ENCODE data around the gene BASP1. TPM values are rescaled to one million over a fixed set of nuclear protein-coding genes. Genes with fewer than 3 reads are reported as not detected.

The BASP1 gene
- total and polyA plus RNA-seq, 2 donors (not counting 1 experiment from before 2014, with no cell fraction given): 53.0 to 66.4 TPM

DNA sequence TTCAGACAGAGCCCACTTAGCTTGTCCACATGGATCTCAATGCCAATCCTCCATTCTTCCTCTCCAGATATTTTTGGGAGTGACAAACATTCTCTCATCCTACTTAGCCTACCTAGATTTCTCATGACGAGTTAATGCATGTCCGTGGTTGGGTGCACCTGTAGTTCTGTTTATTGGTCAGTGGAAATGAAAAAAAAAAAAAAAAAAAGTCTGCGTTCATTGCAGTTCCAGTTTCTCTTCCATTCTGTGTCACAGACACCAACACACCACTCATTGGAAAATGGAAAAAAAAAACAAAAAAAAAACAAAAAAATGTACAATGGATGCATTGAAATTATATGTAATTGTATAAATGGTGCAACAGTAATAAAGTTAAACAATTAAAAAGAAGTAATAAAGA is 59.0 kb downstream of the BASP1 start:
- Histone ChIP-seq H3K4me2 (replicated peaks; ENCODE audit: low read depth, low read length, poor library complexity, severe bottlenecking) (peak overlapping the region; percentile 60), H3K27ac (ENCODE audit: low read length in 2 of 2) (peak overlapping the region; percentile 54 to 85), H3K9ac (ENCODE audit: low read length) (no peak overlapping the region), H3K79me2 (ENCODE audit: control insufficient read depth, insufficient read depth, low read length) (peaks cover 77% of the 10 kb centered on the region), H3K36me3 (replicated peaks in 1 of 2; ENCODE audit: control extremely low read depth in 1 of 2, control insufficient read depth in 1 of 2, extremely low read depth in 1 of 2, insufficient read depth in 2 of 2, low read length in 1 of 2) (peaks cover 0 to 13% of the 10 kb centered on the region in 2 experiments), H3K4me1 (ENCODE audit: control insufficient read depth in 2 of 2, insufficient read depth in 2 of 2, low read length in 2 of 2) (peaks cover 61 to 63% of the 10 kb centered on the region in 2 donors), H2AFZ (ENCODE audit: insufficient read depth, low read depth, low read length, poor library complexity, severe bottlenecking) (no peak overlapping the region), H3K9me3 (ENCODE audit: control extremely low read depth in 1 of 3, control insufficient read depth in 2 of 3, insufficient read depth in 1 of 3, low read length in 2 of 3) (peaks cover 0 to 12% (median 0%) of the 10 kb centered on the region in 3 donors), H3K27me3 (replicated peaks in 1 of 4; ENCODE audit: control extremely low read depth in 1 of 4, control insufficient read depth in 3 of 4, insufficient read depth in 4 of 4, low read length in 3 of 4) (no peaks in the 10 kb centered on the region), H3K4me3 (ENCODE audit: control extremely low read depth in 1 of 5, extremely low read depth in 1 of 5, insufficient read depth in 1 of 5, low read depth in 2 of 5, low read length in 4 of 5) (peak overlapping the region in 1 of 5 experiments; percentile 21), H4K20me1 (ENCODE audit: control insufficient read depth, insufficient read depth, low read length, poor library complexity, severe bottlenecking) (no peaks in the 10 kb centered on the region)
- POLR2A ChIA-PET: no interaction called here
- WGBS (ENCODE audit: insufficient coverage): no CpG with 5 or more reads among the region's 3 CpGs
- Mint-ChIP-seq H3K4me1 (peaks cover 82% of the 10 kb centered on the region), H3K9me3 (ENCODE audit: insufficient read depth) (no peaks in the 10 kb centered on the region), H3K27ac (peak overlapping the region; percentile 85), H3K27me3 (no peaks in the 10 kb centered on the region), H3K4me3 (peak overlapping the region; percentile 57)
- TF ChIP-seq, protein P1, sequence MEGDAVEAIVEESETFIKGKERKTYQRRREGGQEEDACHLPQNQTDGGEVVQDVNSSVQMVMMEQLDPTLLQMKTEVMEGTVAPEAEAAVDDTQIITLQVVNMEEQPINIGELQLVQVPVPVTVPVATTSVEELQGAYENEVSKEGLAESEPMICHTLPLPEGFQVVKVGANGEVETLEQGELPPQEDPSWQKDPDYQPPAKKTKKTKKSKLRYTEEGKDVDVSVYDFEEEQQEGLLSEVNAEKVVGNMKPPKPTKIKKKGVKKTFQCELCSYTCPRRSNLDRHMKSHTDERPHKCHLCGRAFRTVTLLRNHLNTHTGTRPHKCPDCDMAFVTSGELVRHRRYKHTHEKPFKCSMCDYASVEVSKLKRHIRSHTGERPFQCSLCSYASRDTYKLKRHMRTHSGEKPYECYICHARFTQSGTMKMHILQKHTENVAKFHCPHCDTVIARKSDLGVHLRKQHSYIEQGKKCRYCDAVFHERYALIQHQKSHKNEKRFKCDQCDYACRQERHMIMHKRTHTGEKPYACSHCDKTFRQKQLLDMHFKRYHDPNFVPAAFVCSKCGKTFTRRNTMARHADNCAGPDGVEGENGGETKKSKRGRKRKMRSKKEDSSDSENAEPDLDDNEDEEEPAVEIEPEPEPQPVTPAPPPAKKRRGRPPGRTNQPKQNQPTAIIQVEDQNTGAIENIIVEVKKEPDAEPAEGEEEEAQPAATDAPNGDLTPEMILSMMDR (IDR thresholded peaks at IDR 0.05): no peak
- no peak for TF ChIP-seq EZH2 (IDR thresholded peaks at IDR 0.05; ENCODE audit: borderline replicate concordance, insufficient read depth, low read depth, low read length, poor library complexity, severe bottlenecking)
- CTCF ChIA-PET: no interaction called here
- peak; percentile 29 for ATAC-seq (ENCODE audit: low read depth)
- peak; percentile 55 for DNase-seq
- intact Hi-C loops (cut with micrococcal nuclease): no loop called here

DNA sequence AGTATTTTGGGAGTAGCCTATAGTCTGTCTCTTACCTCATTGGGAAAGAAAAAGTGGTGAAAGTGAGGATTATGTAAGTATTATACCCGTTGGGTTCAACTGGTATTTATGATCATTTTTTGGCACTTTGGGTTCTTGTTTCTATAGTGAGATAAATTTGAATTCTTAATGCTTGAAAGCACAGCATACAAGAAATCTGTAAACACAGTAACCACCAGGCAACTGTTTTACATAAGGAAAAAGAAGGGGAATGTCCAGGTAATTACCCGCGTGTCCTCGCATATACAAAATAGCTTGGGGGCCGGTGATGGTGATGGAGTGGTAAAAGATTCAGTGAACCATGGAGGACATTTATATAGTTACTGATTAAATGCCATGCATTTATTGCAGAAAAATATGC is 60.5 kb downstream of the BASP1 start:
- no peaks in the 10 kb centered on the region for H3K27me3 ChIP-seq (replicated peaks in 1 of 4; ENCODE audit: control extremely low read depth in 1 of 4, control insufficient read depth in 3 of 4, insufficient read depth in 4 of 4, low read length in 3 of 4)
- peak overlapping the region; percentile 60 for H3K4me2 ChIP-seq (replicated peaks; ENCODE audit: low read depth, low read length, poor library complexity, severe bottlenecking)

More for the DNA sequence above, 60.5 kb downstream of the BASP1 start:
- H3K9me3 Mint-ChIP-seq (ENCODE audit: insufficient read depth): no peaks in the 10 kb centered on the region
- Histone ChIP-seq H3K27ac (ENCODE audit: low read length in 2 of 2) (peak overlapping the region; percentile 62 to 85), H4K20me1 (ENCODE audit: control insufficient read depth, insufficient read depth, low read length, poor library complexity, severe bottlenecking) (no peaks in the 10 kb centered on the region), H3K9ac (ENCODE audit: low read length) (peak overlapping the region; percentile 42), H3K79me2 (ENCODE audit: control insufficient read depth, insufficient read depth, low read length) (peaks cover 64% of the 10 kb centered on the region), H3K36me3 (replicated peaks in 1 of 2; ENCODE audit: control extremely low read depth in 1 of 2, control insufficient read depth in 1 of 2, extremely low read depth in 1 of 2, insufficient read depth in 2 of 2, low read length in 1 of 2) (peaks cover 0 to 13% of the 10 kb centered on the region in 2 experiments), H3K4me1 (ENCODE audit: control insufficient read depth in 2 of 2, insufficient read depth in 2 of 2, low read length in 2 of 2) (peaks cover 63 to 70% of the 10 kb centered on the region in 2 donors), H2AFZ (ENCODE audit: insufficient read depth, low read depth, low read length, poor library complexity, severe bottlenecking) (no peak overlapping the region), H3K9me3 (ENCODE audit: control extremely low read depth in 1 of 3, control insufficient read depth in 2 of 3, insufficient read depth in 1 of 3, low read length in 2 of 3) (peaks cover 0 to 13% (median 0%) of the 10 kb centered on the region in 3 donors), H3K4me3 (ENCODE audit: control extremely low read depth in 1 of 5, extremely low read depth in 1 of 5, insufficient read depth in 1 of 5, low read depth in 2 of 5, low read length in 4 of 5) (peak overlapping the region in 1 of 5 experiments; percentile 21)
- TF ChIP-seq, protein P1 (IDR thresholded peaks at IDR 0.05): no peak
- TF ChIP-seq EZH2 (IDR thresholded peaks at IDR 0.05; ENCODE audit: borderline replicate concordance, insufficient read depth, low read depth, low read length, poor library complexity, severe bottlenecking): no peak
- no peaks in the 10 kb centered on the region for H3K27me3 Mint-ChIP-seq
- H3K27ac Mint-ChIP-seq: peak overlapping the region; percentile 86
- ChIA-PET POLR2A (interaction anchor here (0.6 kb wide), 2 partner anchors 36 to 41 kb away, joined by 5 to 8 read pairs; no protein-coding TSS in a partner anchor), CTCF (interaction anchor here (0.7 to 1.5 kb wide), 4 partner anchors 9 to 62 kb away, joined by 3 to 5 read pairs (median 4); no protein-coding TSS in a partner anchor)
- peak overlapping the region; percentile 60 for H3K4me3 Mint-ChIP-seq
- H3K4me1 Mint-ChIP-seq: peaks cover 83% of the 10 kb centered on the region
- DNase-seq: peak; percentile 73
- no CpG with 5 or more reads among the region's 5 CpGs for WGBS (ENCODE audit: insufficient coverage)
- peak; percentile 60 for ATAC-seq (ENCODE audit: low read depth)
- intact Hi-C loops (cut with micrococcal nuclease): loop anchor here (1.0 kb wide), 1 partner anchor 9 kb away; no protein-coding TSS in a partner anchor

All from B cell (primary cell).